IPS-18c (cell line): ENCODE data around the gene MYMK.
A peak's percentile ranks its signal among the peaks of the same experiment; 100 is the strongest.

ENCODE experiments used
- H3K4me3 ChIP-seq: 2 replicates; pipeline ENCODE4 v1.7.0; 2013; ENCODE audit warnings: low read depth, mild to moderate bottlenecking, low read length, moderate library complexity; ENCODE audit not compliant: insufficient read depth
- H3K9me3 ChIP-seq: one replicate; pipeline ENCODE4 v1.6.1; 2013; ENCODE audit warnings: mild to moderate bottlenecking, low read length, moderate library complexity; ENCODE audit not compliant: control insufficient read depth, insufficient read depth

The MYMK gene

DNA sequence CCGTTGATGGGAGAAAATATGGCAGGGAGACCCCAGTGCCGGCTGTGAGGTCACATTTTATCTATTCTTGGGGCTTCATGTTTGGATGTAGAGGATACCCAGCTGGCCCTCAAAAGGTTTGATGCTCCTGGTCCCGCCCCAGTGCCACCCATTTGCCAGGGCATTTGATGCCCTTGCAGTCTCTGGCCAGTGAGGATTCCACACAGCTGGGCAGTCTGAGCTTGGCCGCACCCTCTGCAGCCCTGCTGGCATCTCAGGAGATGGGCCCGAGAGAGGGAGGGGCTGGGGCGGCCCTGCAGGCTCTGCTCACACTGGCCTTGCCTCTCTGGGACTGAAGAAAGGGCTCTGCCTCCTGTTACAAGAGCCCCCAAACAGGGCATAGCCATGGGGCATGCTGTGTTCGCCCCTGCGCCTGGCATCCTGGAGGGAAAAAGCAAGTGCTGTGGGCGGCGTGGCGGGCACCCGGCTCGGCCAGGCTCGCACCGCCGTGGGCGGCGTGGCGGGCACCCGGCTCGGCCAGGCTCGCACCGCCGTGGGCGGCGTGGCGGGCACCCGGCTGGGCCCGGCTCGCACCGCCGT lies 37.3 kb upstream of the MYMK start:
- Histone ChIP-seq H3K4me3 (no peak overlapping the region), H3K9me3 (no peaks in the 10 kb centered on the region)

DNA sequence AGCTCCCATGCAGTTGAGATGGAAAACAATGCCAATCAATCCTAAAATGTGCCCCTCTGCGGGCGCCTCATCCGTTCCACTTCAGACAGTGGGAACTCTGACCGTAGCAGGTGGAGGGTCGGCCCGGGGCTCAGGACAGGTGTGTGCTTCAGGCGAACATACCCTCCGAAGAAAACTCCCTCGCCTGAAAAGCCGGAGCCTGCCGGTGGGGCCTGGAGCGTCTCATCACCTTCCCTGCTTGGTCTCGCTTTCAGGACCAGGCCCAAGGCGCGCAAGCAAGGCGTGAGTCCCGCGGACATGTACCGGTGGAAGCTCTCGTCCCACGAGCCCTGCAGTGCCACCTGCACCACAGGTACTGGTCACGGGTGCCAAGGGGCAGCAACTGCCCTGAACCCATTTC lies 36.2 kb upstream of the MYMK start:
- Histone ChIP-seq H3K9me3 (no peaks in the 10 kb centered on the region), H3K4me3 (no peak overlapping the region)

DNA sequence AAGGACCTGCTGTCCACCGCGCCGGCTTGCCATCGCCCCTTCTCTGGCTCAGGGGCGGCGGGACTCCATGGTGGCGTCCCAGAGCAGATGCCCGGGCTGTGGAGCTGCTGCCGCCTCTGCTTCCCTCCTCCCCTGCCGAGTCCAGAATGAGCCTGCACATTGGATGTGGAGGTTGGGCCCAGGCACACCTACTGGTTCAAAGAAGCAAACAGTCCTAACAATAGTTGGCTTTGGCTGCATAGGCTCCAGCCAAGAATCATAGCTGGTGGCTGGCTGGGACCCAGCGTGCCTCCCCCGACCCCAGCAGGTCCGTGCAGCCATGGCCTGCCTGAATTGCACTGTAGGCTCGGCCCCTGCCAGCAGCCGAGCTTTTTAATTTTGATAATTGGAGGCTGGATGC lies 35.6 kb upstream of the MYMK start:
- Histone ChIP-seq H3K9me3 (no peaks in the 10 kb centered on the region), H3K4me3 (no peak overlapping the region)

DNA sequence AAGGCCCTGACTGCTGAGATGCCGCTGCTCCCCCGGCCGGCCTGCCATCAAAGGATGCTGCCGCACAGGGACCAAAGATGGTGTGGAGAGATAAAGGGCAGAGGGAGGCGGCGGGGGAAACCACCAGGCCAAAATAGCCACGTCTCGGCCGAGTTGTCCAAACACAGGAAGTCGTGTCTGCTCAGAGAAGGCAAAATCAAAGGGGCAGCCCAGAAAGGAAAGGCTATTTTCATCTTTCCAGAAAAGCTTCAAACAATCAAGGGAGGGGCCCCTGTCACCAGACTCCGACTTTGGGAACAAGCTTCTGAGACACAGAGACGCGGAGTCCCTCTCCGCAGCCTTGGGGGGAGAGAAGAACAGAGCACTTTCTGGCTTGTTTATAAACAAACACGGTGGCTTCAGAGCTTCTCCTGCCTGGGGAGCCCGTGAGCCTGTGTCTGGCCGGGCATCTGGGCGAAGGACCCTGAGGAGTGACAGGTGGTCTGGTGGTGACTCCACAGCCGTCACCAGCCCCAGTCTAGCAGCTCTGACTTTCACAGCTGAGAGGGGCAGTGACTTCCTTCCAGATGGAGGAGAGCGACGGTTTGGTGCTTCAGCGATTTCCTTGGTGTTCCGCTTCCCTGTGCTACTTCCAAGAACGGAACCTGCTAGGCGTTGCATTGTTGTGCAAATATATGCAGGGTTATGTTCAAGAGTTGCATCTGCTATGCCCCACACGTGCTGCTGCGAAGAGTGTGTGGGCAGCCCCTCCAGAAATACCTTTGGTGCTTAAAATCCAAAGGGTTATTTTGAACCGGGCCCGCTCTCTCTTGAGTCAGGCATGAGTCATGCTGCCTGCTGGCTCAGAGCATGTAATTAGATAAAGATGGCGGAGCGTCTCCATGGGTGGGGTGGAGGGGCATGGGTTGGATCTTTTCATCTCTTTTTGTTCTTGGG lies 33.7 kb upstream of the MYMK start:
- Histone ChIP-seq H3K4me3 (0 out of 2 replicates have a peak overlapping the region, but pooled peaks have one; percentile 9), H3K9me3 (no peaks in the 10 kb centered on the region)

DNA sequence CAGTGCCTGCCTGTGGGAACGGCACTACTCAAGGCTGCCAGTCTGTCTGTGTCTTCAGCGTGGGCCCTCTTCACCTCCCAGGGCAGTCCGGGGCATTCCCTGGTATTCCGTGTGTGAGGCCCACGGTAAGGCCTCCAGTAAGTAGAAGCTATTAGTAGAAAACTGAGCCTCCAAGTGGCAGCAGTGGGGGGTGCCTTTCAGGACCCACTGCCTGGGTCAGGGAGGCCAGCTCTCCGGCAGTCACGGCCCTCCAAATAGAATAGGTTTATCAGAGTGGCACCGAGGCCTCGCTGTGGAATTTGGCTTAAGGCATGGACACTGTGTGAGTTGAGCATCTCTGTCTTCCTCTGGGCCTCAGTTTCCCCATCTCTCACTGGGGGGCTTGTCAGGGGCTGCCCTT lies 32.8 kb upstream of the MYMK start:
- Histone ChIP-seq H3K9me3 (no peaks in the 10 kb centered on the region), H3K4me3 (no peak overlapping the region)

DNA sequence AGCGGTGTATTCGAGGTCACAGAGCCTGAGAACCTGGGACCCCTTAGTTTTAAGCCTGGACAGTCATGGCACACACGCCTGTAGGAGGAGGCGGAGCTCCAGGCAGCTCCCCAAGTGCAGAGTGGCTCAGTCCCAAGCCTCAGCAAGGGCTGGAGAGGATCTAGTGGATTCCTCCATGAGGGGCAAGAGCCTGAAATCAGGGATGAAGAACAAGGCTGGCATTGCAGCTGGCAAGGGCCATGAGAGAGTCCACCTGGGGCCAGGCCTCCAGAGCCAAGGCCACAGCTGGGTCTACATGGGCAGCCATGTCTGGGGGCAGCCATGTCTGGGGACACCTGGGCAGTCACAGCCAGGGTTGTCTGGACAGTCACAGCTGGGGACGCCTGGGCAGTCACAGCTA lies 31.6 kb upstream of the MYMK start:
- Histone ChIP-seq H3K9me3 (no peaks in the 10 kb centered on the region), H3K4me3 (no peak overlapping the region)

DNA sequence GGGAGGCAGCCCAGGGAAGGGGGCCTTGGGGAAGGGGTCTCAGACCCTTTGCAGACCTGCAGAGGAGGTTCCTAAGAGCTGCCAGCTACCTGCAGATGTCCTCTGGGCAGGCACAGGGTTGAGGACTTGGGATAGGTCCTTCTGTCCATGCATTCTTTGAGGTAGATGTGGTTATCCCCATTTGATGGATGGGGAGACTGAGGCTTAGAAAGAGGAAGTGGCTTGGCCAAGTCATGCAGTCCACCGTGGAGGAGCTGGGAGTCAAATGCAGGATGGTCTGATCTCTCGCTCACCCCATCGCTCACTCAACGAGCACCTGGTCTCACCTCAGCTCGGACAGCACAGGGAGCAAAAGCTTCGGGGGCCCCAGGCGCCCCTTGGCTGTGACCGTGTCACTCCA lies 30.0 kb upstream of the MYMK start:
- H3K9me3 ChIP-seq, result no peaks in the 10 kb centered on the region
- H3K4me3 ChIP-seq, result no peak overlapping the region

DNA sequence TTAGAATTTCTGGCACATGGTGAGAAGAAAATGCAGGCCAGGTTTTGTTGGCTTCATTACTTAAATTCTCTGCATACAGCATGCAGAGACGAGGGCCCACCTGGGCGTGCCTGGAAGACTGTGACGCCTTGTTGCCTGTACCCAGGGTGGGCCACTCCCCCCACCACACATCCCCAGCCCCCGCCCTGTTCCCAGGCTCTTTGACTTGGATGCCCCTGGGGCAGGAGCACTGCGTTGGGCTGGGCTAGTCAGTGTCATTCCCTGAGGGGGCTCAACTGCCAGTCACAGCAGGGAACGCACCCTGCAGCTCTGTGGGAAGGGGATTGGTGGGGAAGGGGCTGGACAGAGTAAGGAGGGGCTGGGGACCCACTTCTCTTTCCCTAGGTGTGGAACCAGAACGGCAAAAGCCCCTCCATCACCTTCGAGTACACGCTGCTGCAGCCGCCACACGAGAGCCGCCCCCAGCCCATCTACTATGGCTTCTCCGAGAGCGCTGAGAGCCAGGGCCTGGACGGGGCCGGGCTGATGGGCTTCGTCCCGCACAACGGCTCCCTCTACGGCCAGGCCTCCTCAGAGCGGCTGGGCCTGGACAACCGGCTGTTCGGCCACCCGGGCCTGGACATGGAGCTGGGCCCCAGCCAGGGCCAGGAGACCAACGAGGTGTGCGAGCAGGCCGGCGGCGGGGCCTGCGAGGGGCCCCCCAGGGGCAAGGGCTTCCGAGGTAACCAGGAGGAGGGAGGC lies 29.4 kb upstream of the MYMK start:
- Histone ChIP-seq H3K4me3 (no peak overlapping the region), H3K9me3 (no peaks in the 10 kb centered on the region)

DNA sequence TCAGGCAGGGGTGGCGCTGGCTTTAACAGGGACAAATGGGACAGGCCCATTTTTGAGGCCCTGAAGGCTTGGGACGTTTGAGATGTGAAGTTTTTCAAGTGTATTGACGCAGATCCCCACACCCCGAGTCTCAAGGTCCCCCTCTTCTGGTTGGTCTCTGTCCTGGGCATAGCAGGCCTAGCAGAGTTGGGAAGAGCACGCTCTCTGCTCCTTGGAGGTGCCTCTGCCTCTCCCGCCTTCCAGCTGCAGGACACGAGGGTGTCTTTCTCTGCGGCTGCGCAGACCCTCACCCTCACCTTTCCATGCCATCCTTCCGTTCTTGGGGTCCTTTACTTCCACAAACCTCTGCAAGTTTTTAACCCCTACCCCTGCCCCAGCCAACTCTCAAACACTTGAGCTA lies 28.4 kb upstream of the MYMK start:
- Histone ChIP-seq H3K9me3 (no peaks in the 10 kb centered on the region), H3K4me3 (no peak overlapping the region)

DNA sequence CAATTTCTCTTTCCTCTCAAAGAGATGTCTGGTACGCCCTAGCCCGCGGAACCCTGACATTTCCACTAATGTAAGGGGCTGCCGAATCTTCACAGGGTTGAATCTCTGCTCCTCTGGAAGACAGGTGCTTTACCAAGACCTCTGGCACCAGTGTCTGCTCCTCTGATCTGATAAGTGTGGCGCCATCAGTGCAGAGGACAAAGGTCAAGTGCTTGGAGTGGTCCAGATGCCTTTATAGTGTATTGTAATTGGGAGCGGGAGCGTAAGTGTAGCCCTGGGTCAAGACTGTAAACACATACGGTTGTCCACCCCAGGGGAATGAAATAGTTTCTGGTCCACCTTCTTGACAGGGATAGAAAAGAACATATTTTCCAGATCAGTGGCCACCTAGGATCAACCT lies 27.5 kb upstream of the MYMK start:
- H3K9me3 ChIP-seq, result no peaks in the 10 kb centered on the region

DNA sequence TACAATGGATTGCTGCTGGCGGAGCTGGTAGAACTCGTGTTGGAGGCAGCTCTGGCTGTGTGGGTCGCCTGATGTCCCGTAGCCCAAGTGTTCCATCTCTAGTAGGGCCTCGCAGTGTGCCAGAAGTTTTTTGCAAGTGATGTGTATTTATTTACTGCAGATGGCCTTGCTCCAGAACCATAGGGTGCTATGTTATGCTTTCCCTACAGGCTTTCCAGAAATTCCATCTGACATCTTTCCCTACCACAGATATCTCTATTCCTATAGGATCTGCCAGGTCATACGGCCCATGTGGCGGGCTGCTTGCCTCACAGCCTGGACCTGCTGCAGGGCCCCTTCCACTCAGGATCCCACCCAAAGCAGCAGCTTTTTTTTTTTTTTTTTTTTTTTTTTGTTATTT lies 26.7 kb upstream of the MYMK start:
- Histone ChIP-seq H3K4me3 (no peak overlapping the region), H3K9me3 (no peaks in the 10 kb centered on the region)

More for the DNA sequence above, 27.5 kb upstream of the MYMK start:
- no peak overlapping the region for H3K4me3 ChIP-seq

DNA sequence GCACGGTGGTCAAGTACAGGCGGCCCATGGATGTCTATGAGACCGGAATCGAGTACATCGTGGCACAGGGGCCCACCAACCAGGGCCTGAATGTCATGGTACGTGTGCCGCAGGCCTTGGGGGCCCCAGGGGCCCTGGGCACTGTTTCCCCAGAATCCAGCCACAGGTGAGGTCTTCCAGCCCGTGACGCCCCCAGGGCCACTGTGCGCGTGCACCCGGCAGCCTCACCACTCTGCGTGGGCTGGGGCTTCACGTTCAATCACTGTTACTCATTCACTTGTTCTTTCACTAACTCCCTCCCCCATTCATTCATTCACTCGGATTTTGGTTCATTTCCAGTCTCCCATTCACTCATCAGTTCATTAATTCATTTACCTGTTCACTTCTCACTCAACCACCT lies 22.4 kb upstream of the MYMK start:
- Histone ChIP-seq H3K4me3 (no peak overlapping the region), H3K9me3 (no peaks in the 10 kb centered on the region)

DNA sequence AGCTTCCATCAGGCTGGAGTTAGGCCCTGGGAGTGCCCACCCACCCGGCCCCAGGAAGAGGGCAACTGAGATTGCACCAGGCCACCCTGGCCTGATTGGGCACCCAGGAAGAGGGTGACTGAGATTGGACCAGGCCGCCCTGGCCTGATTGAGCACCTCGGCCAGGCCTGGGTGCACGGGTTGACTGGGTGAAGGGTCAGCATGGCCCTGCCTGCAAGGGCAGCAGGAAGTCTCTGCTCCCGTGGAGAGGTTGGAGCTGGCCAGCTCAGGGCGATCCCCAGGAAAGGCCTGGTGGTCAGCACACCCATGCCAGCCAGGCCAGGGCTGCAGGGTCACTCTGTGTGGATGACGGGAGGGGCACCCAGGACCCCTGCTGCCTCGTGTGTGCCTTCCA lies 21.5 kb upstream of the MYMK start:
- H3K4me3 ChIP-seq, result no peak overlapping the region
- H3K9me3 ChIP-seq, result no peaks in the 10 kb centered on the region

DNA sequence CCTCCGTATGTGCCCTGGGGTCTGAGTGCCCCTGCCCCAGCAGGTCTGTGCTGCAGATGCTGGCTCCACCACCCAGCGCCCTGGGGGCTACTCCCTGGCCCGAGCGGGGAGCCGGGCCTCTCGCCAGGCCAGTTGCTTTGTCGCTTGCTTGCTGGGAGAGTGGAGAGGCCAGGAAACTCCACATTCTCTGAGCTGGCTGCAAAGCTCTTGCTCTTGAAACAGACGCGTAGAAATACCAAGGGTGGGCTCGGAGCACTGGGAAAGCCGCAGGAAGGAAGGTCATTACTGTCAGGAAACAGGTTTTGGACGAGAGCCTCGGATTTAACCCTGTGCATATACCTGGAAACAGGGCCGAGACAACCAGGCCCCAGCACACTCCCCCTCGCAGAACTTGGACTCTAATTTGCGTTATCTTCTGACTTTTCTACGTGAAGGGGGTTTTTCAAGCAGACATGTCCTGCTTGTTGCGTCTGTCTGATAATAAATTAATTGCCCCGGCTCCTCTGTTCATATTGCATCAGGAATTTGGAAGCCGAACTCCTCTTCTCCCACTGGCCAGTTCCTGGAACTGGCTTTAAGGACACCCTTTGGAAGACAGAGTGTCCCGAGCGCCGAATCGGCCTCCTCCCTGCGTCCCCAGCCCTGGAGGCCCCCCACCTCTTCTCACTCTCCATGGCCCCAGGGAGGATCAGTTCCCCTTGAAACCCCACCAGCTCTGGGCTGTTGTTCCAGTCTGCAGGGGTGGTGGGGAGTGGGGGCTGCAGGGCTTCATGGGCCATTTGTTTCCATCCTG lies 20.9 kb upstream of the MYMK start:
- no peak overlapping the region for H3K4me3 ChIP-seq

DNA sequence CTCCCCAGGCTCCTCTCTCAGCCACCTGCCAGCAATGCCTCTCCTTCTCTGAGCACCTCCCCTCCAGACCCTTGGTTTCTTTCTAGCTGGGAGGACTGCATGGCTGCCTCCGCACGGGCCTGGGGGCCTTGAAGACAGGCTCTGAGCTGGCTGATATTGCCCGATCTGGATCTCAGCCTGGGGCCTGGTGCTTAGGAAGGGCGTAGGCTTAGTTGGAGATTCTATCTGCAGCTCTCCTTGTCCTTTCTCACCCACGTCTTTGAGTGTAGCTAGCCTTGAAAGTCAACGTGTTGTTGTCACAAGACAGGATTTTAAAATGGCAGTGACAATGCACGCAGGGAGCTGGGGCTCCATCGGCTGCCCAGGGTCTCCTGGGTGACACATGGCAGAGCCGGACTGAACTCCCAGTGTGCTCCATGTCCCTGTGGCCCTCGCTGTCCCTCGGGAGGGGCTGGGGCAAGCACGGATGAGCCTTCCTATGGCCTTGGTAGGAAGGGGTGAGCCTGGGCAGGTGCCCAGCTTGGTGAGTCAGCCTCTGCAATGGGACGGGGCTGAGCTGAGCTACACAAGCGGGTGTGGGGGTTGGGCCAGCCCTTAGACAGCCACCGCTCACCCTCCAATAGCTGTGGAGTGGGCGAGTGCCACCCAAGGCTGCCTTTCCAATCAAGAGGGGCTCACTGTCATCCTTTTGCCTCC lies 19.2 kb upstream of the MYMK start:
- H3K4me3 ChIP-seq, result no peak overlapping the region
- H3K9me3 ChIP-seq, result no peaks in the 10 kb centered on the region

More for the DNA sequence above, 20.9 kb upstream of the MYMK start:
- no peaks in the 10 kb centered on the region for H3K9me3 ChIP-seq

DNA sequence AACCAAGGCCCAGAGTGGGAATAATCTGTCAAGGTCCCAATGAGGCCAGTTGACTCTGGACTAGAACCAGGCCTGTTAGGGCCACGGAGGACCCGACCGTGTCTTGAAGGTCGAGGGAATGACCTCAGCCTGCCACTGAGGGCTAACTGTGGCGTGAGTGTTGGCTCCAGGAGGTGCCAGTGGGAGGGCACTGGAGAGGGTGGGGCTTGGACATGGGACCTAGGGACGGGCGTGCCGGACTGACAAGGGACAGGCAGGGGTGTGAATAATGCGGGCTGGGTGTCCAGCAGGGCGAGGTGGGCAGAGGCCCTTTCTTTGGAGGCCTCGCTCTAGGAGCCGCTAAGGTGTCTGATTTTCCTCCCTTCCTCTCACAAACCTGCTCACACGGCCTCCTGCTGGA lies 17.2 kb upstream of the MYMK start:
- Histone ChIP-seq H3K9me3 (peaks cover 2% of the 10 kb centered on the region), H3K4me3 (no peak overlapping the region)

DNA sequence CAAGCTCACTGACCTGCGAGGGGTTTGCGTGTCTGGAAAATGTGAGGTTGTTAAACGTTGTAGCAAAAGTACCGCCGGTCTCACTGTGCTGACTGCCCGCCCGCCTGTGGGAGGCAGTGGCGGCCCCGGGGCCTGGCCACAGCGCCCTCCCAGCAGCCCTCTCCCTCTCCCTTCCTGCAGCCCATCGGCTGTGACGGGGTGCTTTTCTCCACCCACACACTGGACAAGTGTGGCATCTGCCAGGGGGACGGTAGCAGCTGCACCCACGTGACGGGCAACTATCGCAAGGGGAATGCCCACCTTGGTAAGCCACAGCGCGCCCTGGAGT lies 15.9 kb upstream of the MYMK start:
- Histone ChIP-seq H3K9me3 (peaks cover 2% of the 10 kb centered on the region), H3K4me3 (no peak overlapping the region)
